Measurements from ENCODE around the gene ZNRF3. TPM values are rescaled to one million over a fixed set of nuclear protein-coding genes. Genes with fewer than 3 reads are reported as not detected.

Gene ZNRF3
- polyA plus RNA-seq, 1 donor from 2014 or later: 2.9 TPM

DNA sequence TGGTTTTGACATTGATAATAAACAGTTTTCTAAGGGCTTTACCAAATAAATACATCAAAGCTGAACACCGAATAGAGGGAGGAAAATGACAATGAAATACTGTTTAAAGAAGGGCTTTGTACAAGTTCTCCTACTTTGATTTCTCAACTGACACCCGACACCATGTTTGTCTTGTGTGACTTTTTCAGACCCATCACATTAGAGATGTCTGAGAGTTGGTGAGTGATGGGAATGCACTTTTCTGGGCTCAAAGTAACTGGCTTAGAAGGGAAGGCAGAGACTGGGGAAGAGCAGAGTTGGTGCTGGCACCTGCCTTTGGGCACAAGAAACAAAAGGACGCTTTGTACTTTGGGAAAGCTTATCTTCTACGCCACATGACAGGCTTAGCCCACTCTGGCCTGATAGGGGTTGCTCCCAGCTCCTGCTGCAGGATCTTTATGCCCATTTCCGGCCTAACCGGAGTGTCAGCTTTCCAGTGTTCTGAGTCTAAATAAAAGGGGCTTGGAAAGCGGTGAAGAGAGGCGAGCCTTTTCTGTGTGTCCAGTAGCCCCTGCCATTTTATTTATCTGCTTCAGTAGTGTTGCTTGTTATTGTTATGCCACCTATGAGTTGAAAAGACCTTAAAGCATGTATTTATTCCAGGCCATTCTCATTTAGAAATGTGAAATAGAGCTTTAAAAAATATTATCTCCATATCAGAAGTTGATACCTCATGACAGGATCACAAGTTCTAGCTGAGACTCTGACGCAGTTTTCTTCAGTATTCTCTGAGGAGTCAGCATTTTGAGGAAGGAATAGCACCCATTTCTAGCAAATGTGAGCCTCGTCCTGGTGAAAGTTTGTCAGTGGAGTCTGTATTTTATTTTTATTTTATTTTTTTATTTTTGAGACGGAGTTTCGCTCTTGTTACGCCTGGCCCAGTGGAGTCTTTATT is 213.6 kb downstream of the ZNRF3 start:
- no peak overlapping the region for H3K9ac ChIP-seq (ENCODE audit: low read length)
- TF ChIP-seq REST (IDR thresholded peaks at IDR 0.05; ENCODE audit: borderline replicate concordance) (no peak), EZH2 (IDR thresholded peaks at IDR 0.05; ENCODE audit: borderline replicate concordance, insufficient read depth, low read length, poor library complexity, severe bottlenecking) (no peak), TAF1 (IDR thresholded peaks at IDR 0.05; ENCODE audit: low read depth) (no peak), SMC3 (conservative IDR thresholded peaks at IDR 0.05; ENCODE audit: poor library complexity) (no peak), MXI1 (conservative IDR thresholded peaks at IDR 0.05; ENCODE audit: poor library complexity, severe bottlenecking) (no peak), POLR2AphosphoS5 (IDR thresholded peaks at IDR 0.05) (no peak)
- H3F3A ChIP-seq (ENCODE audit: insufficient read depth, low read length, poor library complexity, severe bottlenecking): no peaks in the 10 kb centered on the region
- no peak overlapping the region for H3K27ac ChIP-seq (ENCODE audit: low read length)
- H3K4me2 ChIP-seq (ENCODE audit: low read length): no peak overlapping the region
- H3K9me2 ChIP-seq (ENCODE audit: insufficient read depth, low read length): no peaks in the 10 kb centered on the region
- no peaks in the 10 kb centered on the region for H3K36me3 ChIP-seq (ENCODE audit: insufficient read depth, low read length)
- no peak overlapping the region for H3K4me3 ChIP-seq (ENCODE audit: low read length)
- H2AFZ ChIP-seq (ENCODE audit: low read depth, low read length): no peak overlapping the region
- H3K27me3 ChIP-seq (ENCODE audit: insufficient read depth, low read depth, low read length): no peaks in the 10 kb centered on the region
- H4K20me1 ChIP-seq (ENCODE audit: insufficient read depth): no peaks in the 10 kb centered on the region
- H3K79me2 ChIP-seq (replicated peaks; ENCODE audit: insufficient read depth, low read length): no peaks in the 10 kb centered on the region
- no peaks in the 10 kb centered on the region for H3K9me3 ChIP-seq (ENCODE audit: low read length)

GRCh38 chr22:29098296-29098695 is 214.9 kb downstream of the ZNRF3 start:
- no peak for TF ChIP-seq RAD21 (conservative IDR thresholded peaks at IDR 0.05)
- no peak for TF ChIP-seq MXI1 (conservative IDR thresholded peaks at IDR 0.05; ENCODE audit: poor library complexity, severe bottlenecking)
- TF ChIP-seq SMC3 (conservative IDR thresholded peaks at IDR 0.05; ENCODE audit: poor library complexity): no peak
- TF ChIP-seq TAF1 (IDR thresholded peaks at IDR 0.05; ENCODE audit: low read depth): no peak
- TF ChIP-seq, protein P1, sequence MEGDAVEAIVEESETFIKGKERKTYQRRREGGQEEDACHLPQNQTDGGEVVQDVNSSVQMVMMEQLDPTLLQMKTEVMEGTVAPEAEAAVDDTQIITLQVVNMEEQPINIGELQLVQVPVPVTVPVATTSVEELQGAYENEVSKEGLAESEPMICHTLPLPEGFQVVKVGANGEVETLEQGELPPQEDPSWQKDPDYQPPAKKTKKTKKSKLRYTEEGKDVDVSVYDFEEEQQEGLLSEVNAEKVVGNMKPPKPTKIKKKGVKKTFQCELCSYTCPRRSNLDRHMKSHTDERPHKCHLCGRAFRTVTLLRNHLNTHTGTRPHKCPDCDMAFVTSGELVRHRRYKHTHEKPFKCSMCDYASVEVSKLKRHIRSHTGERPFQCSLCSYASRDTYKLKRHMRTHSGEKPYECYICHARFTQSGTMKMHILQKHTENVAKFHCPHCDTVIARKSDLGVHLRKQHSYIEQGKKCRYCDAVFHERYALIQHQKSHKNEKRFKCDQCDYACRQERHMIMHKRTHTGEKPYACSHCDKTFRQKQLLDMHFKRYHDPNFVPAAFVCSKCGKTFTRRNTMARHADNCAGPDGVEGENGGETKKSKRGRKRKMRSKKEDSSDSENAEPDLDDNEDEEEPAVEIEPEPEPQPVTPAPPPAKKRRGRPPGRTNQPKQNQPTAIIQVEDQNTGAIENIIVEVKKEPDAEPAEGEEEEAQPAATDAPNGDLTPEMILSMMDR (IDR thresholded peaks at IDR 0.05; ENCODE audit: poor library complexity, severe bottlenecking): no peak
- TF ChIP-seq POLR2AphosphoS5 (IDR thresholded peaks at IDR 0.05): no peak
- TF ChIP-seq EP300 (conservative IDR thresholded peaks at IDR 0.05; ENCODE audit: poor library complexity, severe bottlenecking): no peak
- no peak for TF ChIP-seq REST (IDR thresholded peaks at IDR 0.05; ENCODE audit: borderline replicate concordance)
- TF ChIP-seq EZH2 (IDR thresholded peaks at IDR 0.05; ENCODE audit: borderline replicate concordance, insufficient read depth, low read length, poor library complexity, severe bottlenecking): no peak
- Histone ChIP-seq H3K27me3 (ENCODE audit: insufficient read depth, low read depth, low read length) (no peaks in the 10 kb centered on the region), H3F3A (ENCODE audit: insufficient read depth, low read length, poor library complexity, severe bottlenecking) (no peaks in the 10 kb centered on the region)

More at GRCh38 chr22:29098296-29098695, 214.9 kb downstream of the ZNRF3 start:
- Histone ChIP-seq H4K20me1 (ENCODE audit: insufficient read depth) (no peaks in the 10 kb centered on the region), H2AFZ (ENCODE audit: low read depth, low read length) (no peak overlapping the region), H3K9me2 (ENCODE audit: insufficient read depth, low read length) (no peaks in the 10 kb centered on the region), H3K36me3 (ENCODE audit: insufficient read depth, low read length) (no peaks in the 10 kb centered on the region), H3K79me2 (replicated peaks; ENCODE audit: insufficient read depth, low read length) (no peaks in the 10 kb centered on the region), H3K27ac (ENCODE audit: low read length) (no peak overlapping the region), H3K4me3 (ENCODE audit: low read length) (no peak overlapping the region), H3K9me3 (ENCODE audit: low read length) (no peaks in the 10 kb centered on the region), H3K4me2 (ENCODE audit: low read length) (no peak overlapping the region), H3K9ac (ENCODE audit: low read length) (no peak overlapping the region)
